ENCODE measurements around the gene RPP25.
A peak's percentile ranks its signal among the peaks of the same experiment; 100 is the strongest.
"Not testable (repeated sequence)": the region's sequence is repeated elsewhere in the genome, so short reads cannot be mapped to it uniquely, and the experiment has no call there.

Gene RPP25

DNA sequence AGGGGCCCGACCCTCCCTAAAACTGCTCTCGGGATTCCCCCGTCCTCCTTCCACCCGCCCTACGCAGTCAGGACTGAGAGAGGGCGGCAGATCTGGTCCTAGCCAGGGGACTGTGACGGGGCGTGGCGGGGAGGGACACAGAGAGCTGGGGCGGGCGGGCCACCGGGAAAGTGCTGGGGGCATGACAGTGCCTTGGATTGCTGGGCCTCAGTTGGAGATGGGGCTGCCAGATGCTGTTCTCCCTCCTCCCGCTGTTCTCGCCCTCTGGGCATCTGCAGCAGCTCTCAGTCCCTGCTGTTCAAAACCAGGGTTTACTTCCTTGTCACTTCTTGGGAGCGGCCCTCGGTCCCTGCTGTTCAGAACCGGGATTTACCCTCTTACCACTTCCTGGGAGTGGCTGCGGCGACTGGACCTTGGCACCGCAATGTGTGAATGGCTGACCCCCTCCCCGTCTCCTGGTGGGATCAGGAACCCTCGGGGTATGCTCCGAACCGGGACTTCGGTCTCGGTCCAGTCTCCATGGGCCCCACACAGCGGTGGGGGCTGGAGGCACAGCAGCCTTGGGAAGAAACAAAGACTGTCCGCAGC is 1.8 kb upstream of the RPP25 start:
- Mint-ChIP-seq H3K27ac (no peak overlapping the region), H3K4me3 (peak overlapping the region; percentile 25), H3K9me3 (no peaks in the 10 kb centered on the region), H3K36me3 (ENCODE audit: low read depth) (no peaks in the 10 kb centered on the region), H3K4me1 (ENCODE audit: low read depth) (peaks cover 17% of the 10 kb centered on the region), H3K27me3 (ENCODE audit: low read depth) (peaks cover 55% of the 10 kb centered on the region)

DNA sequence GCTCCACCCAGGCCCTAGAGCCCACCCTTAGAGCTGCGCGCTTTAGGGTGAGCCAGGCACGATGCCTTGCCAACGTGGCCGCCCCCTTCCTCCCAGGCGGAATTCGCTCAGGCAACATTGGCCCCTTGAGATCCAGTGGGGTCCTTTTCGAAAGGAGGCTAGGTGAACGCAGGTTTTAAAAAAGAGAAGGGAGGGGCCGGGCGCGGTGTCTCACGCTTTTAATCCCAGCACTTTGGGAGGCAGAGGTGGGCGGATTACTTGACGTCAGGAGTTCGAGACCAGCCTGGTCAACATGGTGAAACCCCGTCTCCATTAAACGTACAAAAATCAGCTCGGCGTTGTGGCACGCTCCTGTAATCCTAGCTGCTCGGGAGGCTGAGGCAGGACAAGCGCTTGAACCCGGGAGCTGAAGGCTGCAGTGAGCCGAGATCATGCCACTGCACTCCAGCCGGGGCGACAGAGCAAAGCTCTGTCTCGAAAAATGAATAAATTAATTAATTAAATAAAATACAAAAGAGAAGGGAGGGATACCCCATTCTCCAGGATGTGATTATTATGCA is 984 bp upstream of the RPP25 start:
- peak overlapping the region; percentile 66 for H3K4me3 Mint-ChIP-seq
- peaks cover 53% of the 10 kb centered on the region for H3K27me3 Mint-ChIP-seq (ENCODE audit: low read depth)
- H3K4me1 Mint-ChIP-seq (ENCODE audit: low read depth) = peaks cover 17% of the 10 kb centered on the region
- no peaks in the 10 kb centered on the region for H3K9me3 Mint-ChIP-seq
- no peak overlapping the region for H3K27ac Mint-ChIP-seq
- H3K36me3 Mint-ChIP-seq (ENCODE audit: low read depth) = no peaks in the 10 kb centered on the region

DNA sequence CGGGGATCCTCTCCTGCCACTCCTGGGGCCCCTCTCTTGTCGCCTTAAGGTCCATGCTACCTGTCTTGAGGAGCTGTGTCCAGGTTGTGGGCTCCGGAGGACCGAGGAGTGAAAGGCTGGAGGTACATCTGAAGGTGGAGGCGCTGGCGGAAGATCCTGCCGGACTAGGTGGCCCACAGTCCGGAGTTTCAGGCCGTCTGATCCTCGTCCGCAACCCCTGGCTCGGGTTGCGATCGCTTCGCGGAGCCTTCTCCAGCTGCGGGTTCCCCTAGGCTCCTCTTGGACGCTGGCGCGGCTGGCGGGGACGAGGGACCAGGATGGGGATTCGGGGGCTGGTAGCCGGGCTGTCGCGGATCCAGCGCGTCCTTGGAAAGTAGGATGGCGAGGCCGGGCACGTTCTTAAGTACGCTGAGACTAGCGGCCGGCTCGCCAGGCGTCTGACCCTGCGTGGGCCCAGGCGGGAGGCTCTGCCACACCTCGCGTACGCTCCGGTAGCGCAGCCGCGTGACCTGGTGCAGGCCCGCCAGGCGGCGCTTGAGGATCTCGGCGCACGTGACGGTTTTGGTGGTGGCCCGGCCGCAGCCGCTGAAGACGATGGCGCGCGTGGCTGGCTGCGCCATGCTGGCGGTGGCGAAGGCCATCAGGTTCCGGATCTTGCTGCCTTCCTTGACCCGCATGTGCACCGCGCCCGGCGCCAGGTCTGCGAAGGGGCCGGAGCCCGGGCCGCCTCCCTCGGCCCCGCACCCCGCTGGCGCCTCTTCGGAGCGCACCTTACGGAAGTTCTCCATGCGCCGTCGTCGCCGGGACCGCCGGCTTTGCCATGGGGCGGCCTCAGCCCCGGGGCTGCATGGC is 550 bp downstream of the RPP25 start:
- Mint-ChIP-seq H3K4me1 (ENCODE audit: low read depth) (peaks cover 14% of the 10 kb centered on the region), H3K36me3 (ENCODE audit: low read depth) (no peaks in the 10 kb centered on the region), H3K27me3 (ENCODE audit: low read depth) (peaks cover 38% of the 10 kb centered on the region), H3K9me3 (no peaks in the 10 kb centered on the region), H3K27ac (no peak overlapping the region), H3K4me3 (peak overlapping the region; percentile 31)

DNA sequence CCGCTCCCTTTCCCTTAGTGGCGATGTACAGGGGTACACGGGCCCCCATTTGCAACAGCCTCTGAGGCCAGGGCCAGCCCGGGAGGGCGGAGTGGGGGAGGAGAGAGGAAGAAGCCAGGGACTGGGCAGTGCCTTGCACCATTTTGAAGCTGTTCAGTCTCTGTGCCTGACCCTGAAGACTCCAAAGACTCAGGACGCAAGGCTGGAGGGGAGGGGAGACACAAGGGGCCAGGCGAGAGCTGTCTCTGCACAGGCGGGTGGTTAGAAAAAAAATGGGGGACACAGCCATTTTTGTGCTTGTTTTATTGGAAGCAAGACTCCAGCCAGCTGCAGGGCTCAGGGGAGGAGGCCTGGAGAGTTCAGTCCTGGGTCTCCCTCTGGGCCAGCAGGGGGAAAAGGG is 1.6 kb downstream of the RPP25 start:
- peaks cover 28% of the 10 kb centered on the region for H3K27me3 Mint-ChIP-seq (ENCODE audit: low read depth)
- no peaks in the 10 kb centered on the region for H3K9me3 Mint-ChIP-seq
- H3K4me1 Mint-ChIP-seq (ENCODE audit: low read depth) = peaks cover 14% of the 10 kb centered on the region
- no peak overlapping the region for H3K4me3 Mint-ChIP-seq
- no peak overlapping the region for H3K27ac Mint-ChIP-seq
- no peaks in the 10 kb centered on the region for H3K36me3 Mint-ChIP-seq (ENCODE audit: low read depth)

DNA sequence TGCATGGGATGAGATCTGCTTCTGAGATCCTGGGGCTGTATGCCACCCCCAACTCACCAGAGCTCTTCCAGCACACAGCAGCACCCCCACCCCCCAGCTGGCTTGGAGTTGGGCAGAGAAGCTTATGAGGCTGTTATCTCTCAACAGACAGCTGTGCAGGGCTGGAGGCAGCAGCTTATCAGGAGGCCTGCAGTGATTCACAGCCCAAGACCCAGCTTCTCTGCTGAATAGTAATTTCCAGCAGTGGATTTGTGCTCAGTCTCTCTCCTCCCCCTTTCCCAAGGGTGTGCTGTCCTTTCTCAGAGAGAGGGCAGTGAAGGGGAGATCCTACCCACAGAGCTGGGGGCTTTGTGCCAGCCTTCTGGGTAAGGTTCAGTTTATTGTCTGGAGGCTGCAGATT is 2.1 kb downstream of the RPP25 start:
- no peaks in the 10 kb centered on the region for H3K9me3 Mint-ChIP-seq
- no peak overlapping the region for H3K27ac Mint-ChIP-seq
- peaks cover 23% of the 10 kb centered on the region for H3K27me3 Mint-ChIP-seq (ENCODE audit: low read depth)
- H3K4me1 Mint-ChIP-seq (ENCODE audit: low read depth) = peaks cover 13% of the 10 kb centered on the region
- no peaks in the 10 kb centered on the region for H3K36me3 Mint-ChIP-seq (ENCODE audit: low read depth)
- no peak overlapping the region for H3K4me3 Mint-ChIP-seq

DNA sequence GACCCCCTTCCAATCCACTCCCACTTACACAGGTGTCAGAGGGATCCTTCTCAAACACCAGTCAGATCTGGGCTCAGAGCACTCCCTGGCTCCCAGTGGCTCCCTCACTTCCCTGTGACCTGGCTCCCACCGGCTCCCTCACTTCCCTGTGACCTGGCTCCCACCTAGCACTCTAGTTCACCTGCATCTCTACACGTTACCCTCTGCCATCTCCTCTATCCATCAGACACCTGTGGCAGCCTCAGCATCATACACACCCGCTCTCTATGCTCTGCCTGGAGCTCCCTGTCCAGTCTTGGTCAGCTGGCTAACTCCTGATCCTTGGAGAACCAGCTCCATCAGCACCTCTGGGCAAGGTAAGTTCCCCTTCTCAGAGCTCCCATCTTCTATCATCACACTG is 5.6 kb downstream of the RPP25 start:
- Mint-ChIP-seq H3K9me3 (no peaks in the 10 kb centered on the region), H3K36me3 (ENCODE audit: low read depth) (no peaks in the 10 kb centered on the region), H3K4me1 (ENCODE audit: low read depth) (peaks cover 8% of the 10 kb centered on the region), H3K27ac (no peak overlapping the region), H3K4me3 (no peak overlapping the region), H3K27me3 (ENCODE audit: low read depth) (no peaks in the 10 kb centered on the region)

DNA sequence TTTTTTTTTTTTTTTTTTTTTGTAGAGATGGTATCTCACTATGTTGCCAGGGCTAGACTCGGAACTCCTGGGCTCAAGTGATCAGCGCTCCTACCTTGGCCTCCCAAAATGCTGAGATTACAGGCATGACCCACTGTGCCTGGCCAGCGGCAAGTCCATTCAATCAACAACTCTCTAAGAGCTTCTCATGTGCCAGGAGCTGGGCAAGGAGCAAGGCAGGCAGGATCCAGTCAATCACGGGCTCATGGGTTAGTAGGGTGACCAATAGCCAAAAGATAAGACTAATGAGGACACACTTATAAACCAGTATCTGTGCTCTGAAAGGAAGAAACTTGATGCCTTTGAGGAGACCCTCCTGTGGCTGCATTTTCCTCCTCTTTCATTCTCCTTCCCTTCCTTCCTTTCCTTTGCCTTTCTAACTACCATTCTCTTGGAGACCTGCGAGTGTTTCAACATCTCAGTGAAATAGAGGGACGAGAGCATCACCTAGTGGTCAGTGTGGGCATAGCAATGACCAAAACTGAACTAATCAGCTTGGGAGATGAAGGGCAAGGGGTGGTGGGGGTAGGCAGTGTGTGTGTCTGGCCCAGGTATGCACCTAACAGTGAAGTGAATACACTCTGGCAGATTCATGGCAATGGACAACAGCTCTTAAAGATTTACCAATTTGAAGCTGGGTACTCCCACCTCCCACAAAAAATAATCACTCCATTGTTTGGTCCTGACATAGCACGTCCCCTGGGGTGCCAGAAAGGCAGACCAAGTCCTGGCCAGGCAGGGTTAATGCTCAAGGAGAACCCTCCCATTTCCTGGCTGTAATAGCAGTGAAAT is 6.3 kb downstream of the RPP25 start:
- peaks cover 8% of the 10 kb centered on the region for H3K4me1 Mint-ChIP-seq (ENCODE audit: low read depth)
- H3K9me3 Mint-ChIP-seq = no peaks in the 10 kb centered on the region
- no peak overlapping the region for H3K27ac Mint-ChIP-seq
- no peaks in the 10 kb centered on the region for H3K36me3 Mint-ChIP-seq (ENCODE audit: low read depth)
- H3K27me3 Mint-ChIP-seq (ENCODE audit: low read depth) = no peaks in the 10 kb centered on the region
- H3K4me3 Mint-ChIP-seq = no peak overlapping the region

DNA sequence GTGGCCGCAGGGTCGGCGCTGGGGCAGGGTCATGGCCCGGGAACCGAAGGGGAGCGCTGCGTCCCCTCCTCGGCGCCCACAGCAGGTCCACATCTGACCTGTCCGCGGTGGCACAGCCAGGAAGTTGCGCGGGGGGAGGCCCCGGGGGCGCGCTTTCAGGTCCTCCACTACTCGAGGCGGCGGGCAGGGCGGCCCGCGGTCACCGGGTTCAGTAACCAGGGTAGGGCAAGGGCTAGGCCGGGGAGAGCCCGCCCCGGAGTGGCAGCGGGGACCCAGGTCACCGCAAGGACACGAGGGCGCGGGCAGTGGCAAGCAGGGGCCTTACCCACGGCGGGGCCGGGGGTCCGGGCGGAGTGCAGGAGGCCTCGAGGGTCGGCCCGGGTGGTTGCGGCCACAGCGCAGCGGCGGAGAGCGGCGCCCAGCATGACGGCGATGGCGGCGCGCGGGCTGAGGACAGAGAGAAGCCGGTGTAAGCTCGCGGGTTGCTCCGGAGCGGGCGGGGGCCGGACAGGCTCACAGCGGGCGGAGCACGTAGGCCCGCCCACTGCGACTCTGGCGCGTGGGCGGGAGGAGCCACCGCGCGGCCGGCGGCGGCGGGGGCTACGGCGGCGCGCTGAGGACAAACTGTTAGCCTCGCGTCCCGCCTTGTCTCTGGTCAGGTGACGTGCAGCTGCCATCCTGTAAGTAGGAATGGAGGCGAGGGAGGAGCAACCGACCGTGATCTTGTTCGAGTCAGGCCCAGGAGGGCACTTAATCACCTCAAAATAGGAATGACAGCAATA is 18.8 kb downstream of the RPP25 start, which contains the start of gene COX5A:
Gene COX5A (minus strand): TSS at position 484 of the 782 bp plus-strand sequence. CDS start 59 bp downstream, at position 425.
- Mint-ChIP-seq H3K36me3 (ENCODE audit: low read depth) (peaks cover 6% of the 10 kb centered on the region), H3K27ac (peak within 1 kb of the TSS; percentile 90), H3K4me3 (peak within 1 kb of the TSS; percentile 87), H3K27me3 (ENCODE audit: low read depth) (no peaks in the 10 kb centered on the region), H3K9me3 (no peaks in the 10 kb centered on the region), H3K4me1 (ENCODE audit: low read depth) (peaks cover 20% of the 10 kb centered on the region)

DNA sequence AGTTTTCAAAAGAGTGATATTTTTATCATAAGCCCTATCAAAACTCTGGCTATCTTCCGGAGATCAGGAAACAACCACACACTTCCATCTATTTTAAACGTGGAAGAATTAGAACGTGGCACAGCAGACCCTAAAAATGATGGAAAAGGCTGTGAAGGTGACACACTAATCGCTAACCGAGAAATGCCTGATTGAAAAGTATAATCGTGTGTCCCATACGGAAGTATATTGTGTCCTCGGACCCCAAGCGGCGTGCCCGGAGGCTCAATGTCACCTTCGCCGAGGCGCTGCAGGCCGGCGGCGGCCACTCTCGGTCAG is 19.3 kb downstream of the RPP25 start:
- Mint-ChIP-seq H3K36me3 (ENCODE audit: low read depth) (peaks cover 8% of the 10 kb centered on the region), H3K27me3 (ENCODE audit: low read depth) (no peaks in the 10 kb centered on the region), H3K9me3 (no peaks in the 10 kb centered on the region), H3K27ac (peak overlapping the region; percentile 88), H3K4me1 (ENCODE audit: low read depth) (peaks cover 22% of the 10 kb centered on the region), H3K4me3 (peak overlapping the region; percentile 87)

DNA sequence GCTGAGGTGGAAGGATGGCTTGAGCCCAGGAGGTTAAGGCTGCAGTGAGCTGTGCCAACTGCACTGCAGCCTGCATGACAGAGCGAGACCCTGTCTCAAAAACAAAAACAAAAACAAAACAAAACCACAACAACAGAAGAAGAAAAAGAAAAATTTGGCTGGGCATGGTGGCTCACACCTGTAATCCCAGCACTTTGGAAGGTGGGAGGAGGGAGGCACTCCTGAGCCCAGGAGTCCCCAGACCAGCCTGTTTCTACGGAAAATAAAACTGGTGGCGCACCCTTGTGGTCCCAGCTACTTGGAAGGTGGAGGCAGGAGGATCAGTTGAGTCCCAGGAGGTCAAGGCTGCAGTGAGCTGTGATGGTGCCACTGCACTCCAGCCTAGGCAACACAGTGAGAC is 21.4 kb downstream of the RPP25 start:
- H3K27me3 Mint-ChIP-seq (ENCODE audit: low read depth); H3K9me3 Mint-ChIP-seq: not testable (repeated sequence)
- H3K4me3 Mint-ChIP-seq = peak overlapping the region; percentile 68
- peaks cover 25% of the 10 kb centered on the region for H3K4me1 Mint-ChIP-seq (ENCODE audit: low read depth)
- H3K36me3 Mint-ChIP-seq (ENCODE audit: low read depth) = peaks cover 15% of the 10 kb centered on the region
- peak overlapping the region; percentile 38 for H3K27ac Mint-ChIP-seq

DNA sequence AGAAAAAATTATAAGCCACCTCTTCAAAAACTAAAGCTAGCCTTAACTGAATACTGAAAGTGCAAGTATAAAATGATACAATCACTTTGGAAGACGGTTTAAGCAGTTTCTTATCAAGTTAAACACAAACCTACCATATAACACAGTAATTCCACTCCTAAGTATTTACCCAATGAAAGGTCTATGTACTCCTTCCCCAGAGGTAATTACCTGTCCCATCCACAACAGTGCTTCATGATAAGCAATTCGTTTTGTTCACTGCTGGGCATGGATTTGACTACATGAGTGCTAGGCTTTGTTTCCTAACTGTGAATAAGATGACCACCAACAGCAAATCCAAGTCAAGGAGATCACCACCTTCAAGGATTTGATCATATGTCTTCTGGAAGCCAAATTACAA is 23.0 kb downstream of the RPP25 start:
- Mint-ChIP-seq H3K27me3 (ENCODE audit: low read depth) (no peaks in the 10 kb centered on the region), H3K4me3 (no peak overlapping the region), H3K4me1 (ENCODE audit: low read depth) (peaks cover 25% of the 10 kb centered on the region), H3K27ac (no peak overlapping the region), H3K9me3 (no peaks in the 10 kb centered on the region), H3K36me3 (ENCODE audit: low read depth) (peaks cover 20% of the 10 kb centered on the region)

DNA sequence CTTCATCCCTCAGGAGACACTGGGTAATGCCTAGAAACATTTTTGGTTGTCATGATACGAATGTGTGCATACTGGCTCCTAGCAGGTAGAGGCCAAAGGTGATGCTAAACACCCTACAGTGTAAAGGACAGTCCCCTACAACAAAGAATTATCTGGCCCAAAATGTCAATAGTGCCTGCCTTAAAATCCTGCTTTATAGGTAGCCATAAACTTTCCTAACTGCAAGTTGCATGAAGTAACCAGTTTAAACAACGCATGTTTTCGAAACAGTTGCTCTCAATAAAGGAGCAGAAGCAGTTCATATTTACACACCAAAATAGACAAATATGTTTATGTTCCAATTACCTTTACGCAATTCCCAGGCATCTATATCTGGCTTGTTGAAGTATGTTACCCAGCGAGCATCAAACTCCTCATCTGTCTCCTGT is 27.8 kb downstream of the RPP25 start:
- peaks cover 10% of the 10 kb centered on the region for H3K4me1 Mint-ChIP-seq (ENCODE audit: low read depth)
- no peak overlapping the region for H3K4me3 Mint-ChIP-seq
- peaks cover 23% of the 10 kb centered on the region for H3K36me3 Mint-ChIP-seq (ENCODE audit: low read depth)
- H3K27me3 Mint-ChIP-seq (ENCODE audit: low read depth) = no peaks in the 10 kb centered on the region
- no peak overlapping the region for H3K27ac Mint-ChIP-seq
- H3K9me3 Mint-ChIP-seq = no peaks in the 10 kb centered on the region

DNA sequence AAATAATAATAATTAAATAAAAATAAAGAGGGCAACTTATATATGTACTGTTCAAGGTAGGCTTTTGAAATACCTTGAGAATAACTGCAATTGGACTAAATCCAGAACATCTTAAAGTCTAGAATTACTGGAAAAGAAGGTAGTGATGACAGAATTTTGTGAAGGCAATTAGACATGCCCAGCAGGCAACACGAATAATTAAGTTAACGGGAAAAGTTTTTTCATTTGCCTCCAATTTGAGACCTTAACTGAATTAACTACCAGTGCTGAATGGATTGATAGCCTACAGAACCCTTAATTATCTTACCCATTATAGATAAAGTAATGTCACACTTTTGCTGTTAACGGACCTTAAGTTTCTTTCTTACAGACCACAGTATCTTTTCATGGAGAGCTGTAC is 32.0 kb downstream of the RPP25 start:
- H3K27ac Mint-ChIP-seq = no peak overlapping the region
- peaks cover 5% of the 10 kb centered on the region for H3K4me1 Mint-ChIP-seq (ENCODE audit: low read depth)
- H3K36me3 Mint-ChIP-seq (ENCODE audit: low read depth) = peaks cover 37% of the 10 kb centered on the region
- H3K9me3 Mint-ChIP-seq = no peaks in the 10 kb centered on the region
- no peaks in the 10 kb centered on the region for H3K27me3 Mint-ChIP-seq (ENCODE audit: low read depth)
- H3K4me3 Mint-ChIP-seq = no peak overlapping the region

DNA sequence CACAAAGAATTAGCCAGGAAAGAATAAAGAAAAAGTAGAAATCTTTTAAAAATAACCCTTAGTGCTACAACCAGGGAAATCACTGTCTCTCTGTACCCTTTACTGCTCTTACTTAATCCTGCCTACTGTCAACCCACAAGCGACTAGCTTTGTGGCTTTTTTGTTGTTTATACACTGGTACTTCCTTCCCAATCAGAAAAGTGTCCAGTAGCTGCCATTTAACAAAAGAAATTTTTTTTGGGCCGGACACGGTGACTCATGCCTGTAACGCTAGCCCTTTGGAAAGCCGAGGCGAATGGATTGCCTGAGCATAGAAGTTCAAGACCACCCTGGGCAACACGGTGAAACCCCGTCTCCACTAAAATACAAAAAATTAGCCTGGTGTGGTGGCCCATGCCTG is 36.1 kb downstream of the RPP25 start:
- Mint-ChIP-seq H3K27ac (no peak overlapping the region), H3K27me3 (ENCODE audit: low read depth) (no peaks in the 10 kb centered on the region), H3K4me3 (no peak overlapping the region), H3K9me3 (no peaks in the 10 kb centered on the region), H3K36me3 (ENCODE audit: low read depth) (peaks cover 39% of the 10 kb centered on the region), H3K4me1 (ENCODE audit: low read depth) (peaks cover 5% of the 10 kb centered on the region)

Measured in T-helper 1 cell treated with Interleukin-12 subunit alpha and Interleukin-12 subunit beta and Interleukin-4 antibody, amounts not matched to agents 30 μg/mL and 1 μg/mL, for 36 hours (primary cell).